ENCODE data around the gene TMEM181.
"Not testable (repeated sequence)": the region's sequence is repeated elsewhere in the genome, so short reads cannot be mapped to it uniquely, and the experiment has no call there.

TMEM181 gene

GRCh38 chr6:158603261-158604047, 43.6 kb downstream of the TMEM181 start:
- FAIRE-seq: peak; percentile 27

- no peak for FAIRE-seq
These were observed 44.1 kb downstream of the TMEM181 start for GRCh38 chr6:158604048-158604406.

- peak; percentile 91 for FAIRE-seq
These were observed 45.5 kb downstream of the TMEM181 start for GRCh38 chr6:158605266-158605878.

DNA sequence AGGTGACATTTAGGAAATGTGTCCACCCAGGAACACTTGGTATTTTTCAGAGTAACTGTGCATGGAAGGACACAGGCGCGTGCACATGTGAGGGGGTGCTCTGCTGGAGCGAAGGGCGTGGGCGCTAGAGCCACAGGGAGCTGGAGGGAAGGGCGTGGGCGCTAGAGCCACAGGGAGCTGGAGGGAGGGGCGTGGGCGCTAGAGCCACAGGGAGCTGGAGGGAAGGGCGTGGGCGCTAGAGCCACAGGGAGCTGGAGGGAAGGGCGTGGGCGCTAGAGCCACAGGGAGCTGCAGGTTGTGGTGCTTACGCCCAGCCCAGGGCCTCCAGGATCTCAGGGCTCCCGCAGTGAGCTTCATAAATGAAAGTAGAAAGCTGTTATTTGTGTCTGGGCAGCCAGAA, 46.1 kb downstream of the TMEM181 start:
- not testable (repeated sequence) for FAIRE-seq

- no peak for FAIRE-seq
These were observed 47.0 kb downstream of the TMEM181 start for GRCh38 chr6:158606935-158607334.

DNA sequence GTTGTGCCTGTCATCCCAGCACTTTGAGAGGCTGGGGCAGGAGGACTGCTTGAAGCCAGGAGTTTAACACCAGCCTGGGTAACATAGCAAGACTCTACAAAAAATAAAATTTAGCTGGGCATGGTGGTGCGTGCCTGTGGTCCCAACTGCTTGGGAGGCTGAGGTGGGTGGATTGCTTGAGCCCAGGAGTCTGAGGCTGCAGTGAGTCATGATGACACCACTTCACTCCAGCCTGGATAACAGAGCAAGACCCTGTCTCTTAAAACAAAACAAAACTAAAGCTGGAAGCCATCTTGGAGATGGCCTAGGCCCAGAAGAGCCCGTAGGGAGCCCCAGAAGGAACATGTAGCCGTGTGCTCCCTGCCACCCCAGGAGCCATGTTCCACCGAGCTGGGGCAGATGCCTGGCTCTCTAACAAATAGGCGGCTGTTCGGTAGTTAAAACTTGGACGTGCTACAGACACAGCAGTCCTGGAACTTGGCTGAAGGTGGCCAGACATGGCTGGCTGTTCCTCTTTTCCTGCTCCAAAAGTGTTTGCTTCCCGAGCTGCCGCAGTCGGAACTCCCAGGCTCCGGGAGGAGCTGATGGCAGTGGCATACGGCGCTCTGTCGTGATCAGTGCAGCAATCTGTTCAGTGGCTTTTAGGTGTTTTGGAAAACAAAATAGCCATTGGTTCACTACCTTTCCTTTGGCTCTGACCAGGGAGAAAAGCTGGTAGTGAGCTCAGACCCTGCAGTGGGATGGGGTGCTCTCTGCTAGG, 47.7 kb downstream of the TMEM181 start:
- FAIRE-seq: no peak

DNA sequence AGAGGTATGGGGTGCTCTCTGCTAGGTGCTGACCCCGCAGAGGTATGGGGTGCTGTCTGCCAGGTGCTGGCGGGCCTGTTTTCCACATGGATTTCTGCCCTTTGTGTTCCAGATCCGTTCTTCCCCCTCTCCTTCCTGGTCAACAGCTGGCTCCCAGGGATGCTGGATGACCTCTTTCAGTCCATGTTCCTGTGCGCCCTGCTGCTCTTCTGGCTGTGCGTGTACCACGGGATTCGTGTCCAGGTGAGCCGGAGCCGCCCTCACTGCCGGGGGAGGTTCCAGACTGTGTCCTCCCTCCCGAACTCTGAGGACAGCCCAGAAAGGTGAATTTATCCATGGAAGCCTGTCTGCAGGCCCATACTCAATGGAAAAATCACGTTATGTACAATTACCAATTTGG, 48.3 kb downstream of the TMEM181 start:
- no peak for FAIRE-seq

- no peak for FAIRE-seq
These were observed 49.7 kb downstream of the TMEM181 start for GRCh38 chr6:158609455-158610155.

DNA sequence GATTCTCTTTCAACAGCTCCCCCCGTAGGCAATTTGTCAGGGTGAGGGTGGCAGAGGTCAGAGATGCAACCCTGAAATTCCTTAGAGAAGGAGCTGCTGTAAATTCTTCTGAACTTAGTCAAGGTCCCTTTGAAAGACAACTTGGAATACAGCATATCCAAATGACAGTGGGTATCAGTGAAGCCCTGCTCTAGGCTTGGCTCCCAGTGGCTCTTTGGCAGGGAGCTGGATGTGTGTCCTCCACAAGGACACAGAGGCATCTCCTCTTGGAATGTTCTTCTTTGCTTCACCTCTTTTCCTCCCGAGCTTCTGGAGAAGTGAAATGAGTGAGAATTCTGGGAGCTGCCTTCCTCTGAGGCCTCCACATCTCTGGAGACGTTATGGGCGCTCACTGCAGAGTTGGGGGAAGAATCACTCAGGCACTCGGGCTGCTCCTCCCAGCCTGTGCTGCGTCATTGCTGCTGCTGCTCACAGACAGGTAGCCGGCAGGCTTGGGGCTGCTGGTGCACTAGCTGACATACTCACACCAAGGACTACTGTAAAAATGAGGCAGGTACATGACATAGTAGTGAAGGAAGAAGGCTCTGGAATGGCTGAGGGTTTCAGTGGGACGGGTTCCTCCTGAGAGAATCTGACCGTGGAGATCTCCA, 50.6 kb downstream of the TMEM181 start:
- no peak for FAIRE-seq

DNA sequence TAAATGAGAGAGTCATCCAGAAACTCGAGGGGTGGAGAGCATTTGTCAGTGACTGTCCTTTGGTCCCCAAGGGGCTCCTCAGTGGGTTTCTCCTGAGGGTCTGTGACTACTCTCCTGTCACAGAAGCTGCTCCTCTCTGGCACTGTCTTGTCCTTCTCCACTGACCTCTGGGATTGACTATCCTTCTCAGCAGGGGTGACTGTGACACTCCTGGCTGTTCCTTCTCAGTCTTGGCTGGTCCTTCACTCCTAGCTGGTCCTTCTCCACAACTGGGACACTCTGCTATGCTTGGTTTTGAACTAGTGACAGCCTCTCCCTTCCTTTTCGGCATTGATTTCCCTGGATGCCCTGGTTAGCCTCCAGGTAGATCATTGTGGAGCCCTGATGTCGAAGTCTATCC, 51.1 kb downstream of the TMEM181 start:
- FAIRE-seq: no peak

DNA sequence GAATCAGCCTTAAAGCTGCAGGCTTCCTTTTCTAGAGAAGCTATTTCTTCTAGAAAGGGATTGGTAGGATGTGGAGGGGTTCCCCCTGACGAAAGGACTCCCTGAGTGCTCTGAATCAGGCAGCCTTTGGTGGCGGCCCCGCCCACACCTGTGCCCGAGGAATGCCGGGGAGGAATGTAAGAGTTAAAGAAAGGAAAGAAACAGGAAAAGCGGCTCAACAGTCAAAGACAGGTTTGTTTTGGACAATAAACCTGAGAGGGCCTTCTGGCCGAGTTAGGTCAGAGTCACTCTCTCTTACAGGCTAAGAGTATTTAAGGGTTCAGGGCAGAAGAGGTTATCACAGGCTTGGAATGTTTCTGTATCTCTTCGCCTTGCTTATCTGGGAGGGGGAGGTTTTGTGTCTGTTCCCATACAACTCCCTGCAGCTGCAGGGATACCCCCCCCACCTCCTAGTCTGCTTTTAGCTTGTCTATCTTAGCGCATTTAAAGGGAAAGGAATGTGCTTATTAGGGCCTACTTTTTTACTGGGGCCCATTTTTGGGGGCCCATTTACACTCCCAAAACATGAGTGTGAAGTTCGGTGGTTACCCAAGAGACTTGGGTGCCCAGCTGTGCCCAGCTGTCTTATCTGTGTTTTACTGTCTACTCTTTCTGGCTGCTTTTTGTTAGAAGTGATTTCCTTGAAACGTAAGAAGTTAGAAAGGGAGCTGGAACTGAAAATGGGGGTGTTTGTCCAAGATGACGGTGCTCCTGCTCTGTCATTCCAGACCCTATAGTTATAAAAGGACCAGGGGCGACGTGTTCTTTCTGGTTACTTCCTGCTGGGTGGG, 51.9 kb downstream of the TMEM181 start:
- no peak for FAIRE-seq

DNA sequence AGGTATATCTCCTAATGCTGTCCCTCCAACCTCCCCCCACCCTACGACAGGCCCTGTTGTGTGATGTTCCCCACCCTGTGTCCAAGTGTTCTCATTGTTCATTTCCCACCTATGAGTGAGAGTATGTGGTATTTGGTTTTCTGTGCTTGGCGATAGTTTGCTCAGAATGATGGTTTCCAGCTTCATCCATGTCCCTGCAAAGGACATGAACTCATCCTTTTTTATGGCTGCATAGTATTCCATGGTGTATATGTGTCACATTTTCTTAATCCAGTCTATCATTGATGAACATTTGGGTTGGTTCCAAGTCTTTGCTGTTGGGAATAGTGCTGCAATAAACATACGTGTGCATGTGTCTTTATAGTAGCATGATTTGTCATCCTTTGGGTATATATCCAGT, 54.7 kb downstream of the TMEM181 start:
- not testable (repeated sequence) for FAIRE-seq

DNA sequence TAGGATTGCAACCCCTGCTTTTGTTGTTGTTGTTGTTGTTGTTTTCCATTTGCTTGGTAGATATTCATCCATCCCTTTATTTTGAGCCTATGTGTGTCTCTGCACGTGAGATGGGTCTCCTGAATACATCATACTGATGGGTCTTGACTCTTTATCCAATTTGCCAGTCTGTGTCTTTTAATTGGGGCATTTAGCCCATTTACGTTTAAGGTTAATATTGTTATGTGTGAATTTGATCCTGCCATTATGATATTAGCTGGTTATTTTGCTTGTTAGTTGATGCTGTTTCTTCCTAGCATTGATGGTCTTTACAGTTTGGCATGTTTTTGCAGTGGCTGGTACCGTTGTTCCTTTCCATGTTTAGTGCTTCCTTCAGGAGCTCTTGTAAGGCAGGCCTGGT, 58.4 kb downstream of the TMEM181 start:
- FAIRE-seq: not testable (repeated sequence)

DNA sequence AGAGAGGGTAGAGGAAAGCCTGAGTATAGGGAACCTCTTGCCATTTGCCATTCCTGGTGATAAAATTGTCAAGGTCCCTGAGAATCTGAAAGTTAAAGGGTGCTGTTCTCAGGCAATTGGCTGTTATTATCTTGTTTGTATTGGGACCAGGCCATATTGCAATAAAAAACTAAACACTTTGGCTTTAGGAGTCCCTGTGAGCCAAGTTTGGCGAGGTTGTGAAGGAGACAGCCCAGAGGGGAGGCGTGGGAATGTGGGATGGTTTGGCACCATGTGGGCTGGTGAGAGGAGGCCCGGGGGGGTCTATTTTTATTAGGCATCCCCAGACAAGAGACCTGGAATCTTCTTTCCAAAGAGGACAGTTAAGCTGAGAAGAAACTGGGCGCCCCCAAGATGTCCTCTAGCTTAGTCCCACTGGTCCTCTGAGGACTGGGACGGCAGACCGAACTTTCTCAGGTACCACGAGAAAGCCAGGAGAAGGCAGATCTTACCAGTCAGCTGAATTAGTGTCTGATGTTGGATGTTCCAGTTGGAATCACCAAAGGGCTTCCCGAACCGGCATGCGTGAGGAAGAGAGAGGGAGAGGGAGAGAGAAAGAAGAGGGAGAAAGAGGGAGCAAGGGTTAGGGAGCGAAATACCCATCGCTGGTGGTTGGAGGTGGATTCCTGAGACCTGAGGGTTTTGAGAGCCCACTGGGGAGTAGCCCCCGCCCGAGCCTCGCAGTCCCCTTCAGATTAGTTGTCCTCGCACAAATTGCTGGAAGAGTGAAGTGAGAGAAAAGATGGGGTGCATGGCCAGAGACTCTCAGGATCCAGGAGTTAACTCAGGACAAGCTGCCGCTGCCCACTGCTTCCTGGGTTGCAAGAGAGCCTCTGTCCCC, 60.3 kb downstream of the TMEM181 start:
- no peak for FAIRE-seq

DNA sequence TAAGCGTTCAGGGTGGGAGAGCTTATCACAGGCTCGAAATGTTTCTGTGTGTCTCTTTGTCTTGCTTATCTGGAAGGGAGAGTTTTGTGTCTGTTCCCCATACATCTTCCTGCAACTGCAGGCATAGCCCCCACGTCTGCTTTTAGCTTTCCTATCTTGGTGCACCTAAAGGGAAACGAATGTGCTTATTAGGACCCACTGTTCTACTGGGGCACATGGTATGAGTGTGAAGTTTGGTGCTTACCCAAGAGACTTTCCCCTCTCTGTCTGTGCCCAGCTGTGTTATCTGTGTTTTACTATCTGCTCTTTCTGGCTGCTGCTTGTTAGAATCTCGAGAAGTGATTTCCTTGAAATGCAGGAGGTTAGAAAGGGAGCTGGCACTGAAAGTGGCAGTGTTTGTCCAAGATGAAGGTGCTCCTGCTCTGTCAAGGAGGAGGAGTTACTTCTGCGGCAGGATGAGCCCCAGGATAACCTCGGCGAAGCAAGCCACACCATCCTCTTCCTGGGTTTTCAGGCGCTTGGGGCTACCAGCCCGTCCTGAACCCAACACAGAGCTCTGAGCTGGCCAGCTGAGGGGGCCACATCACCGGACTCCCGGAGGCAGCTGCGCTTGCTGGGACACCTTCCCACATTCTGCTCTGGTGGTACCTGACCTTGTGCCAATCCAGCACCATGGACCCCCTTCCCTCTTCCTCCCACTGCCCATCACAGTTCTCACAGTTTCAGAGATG, 61.2 kb downstream of the TMEM181 start:
- no peak for FAIRE-seq

DNA sequence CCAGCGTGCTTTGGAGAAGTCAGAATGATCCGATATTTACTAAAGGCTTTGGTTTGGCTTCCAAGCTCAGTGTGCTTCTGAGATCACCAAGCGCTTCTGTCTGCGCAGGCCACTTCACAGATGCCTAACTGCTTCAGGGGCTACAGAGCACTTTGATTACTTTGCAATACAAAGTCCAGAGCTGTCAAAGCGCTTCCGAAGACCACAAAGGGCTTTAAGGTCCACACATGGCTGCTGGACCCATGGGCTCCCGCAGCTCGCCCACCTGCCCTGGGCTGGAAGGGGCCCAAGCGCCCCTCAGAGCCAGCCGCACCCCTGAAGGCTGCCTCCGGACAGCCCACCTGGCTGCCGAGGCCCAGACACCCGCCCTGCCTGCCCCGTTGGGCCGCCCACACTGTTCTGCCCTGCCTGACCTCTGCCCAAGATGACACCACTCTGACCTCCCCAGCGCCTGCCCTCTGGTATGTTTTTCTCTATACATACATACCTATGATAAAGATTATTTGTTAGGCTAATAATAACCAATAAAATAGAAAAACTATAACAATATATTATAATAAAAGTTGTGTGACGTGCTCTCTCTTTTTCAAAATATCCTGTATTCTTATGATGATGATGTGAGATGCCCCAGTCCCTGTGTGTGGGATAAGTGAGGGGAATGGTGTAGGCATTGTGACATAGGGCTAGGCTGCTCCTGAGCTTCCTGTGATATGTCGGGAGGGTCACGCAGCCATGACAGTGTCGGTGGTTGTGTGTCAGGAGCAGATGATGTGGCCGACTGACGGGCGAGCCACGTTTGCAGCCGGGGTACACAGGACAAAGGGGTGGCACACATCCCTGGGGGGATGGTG, 62.0 kb downstream of the TMEM181 start:
- no peak for FAIRE-seq

DNA sequence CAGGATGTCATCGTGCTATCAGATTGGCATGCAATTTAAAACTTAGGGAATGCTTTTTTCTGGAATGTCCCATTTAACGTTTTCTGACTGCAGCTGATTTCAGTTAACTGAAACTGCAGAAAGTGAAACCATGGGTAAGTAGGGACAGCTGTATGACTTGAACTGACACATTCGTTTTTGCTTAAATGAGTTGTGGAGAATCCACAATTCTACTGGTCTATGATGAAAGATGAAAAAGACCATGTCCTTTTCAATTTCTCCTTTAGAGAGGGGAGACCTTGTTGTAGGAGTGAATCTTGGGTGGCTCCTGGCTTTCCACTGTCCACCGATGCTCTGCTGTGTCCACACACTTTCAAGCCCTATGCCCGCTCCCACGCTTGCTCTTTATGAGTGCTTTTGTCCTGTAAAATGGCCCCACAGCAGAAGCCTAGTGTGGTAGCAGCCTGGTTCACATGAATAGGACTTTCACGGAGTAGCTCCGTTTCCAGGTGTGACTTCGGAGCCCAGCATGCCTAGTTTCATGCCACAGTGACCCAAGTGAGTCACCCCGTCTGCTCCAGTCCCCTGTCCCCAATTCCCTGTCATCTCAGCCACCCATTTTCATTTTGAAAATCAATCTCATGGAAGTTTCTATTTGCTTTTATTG, 62.8 kb downstream of the TMEM181 start:
- FAIRE-seq: no peak
